ENCODE results near the gene KRTAP2-3. TPM values are rescaled to one million over a fixed set of nuclear protein-coding genes. Genes with fewer than 3 reads are reported as not detected.
"Not testable (repeated sequence)": the region's sequence is repeated elsewhere in the genome, so short reads cannot be mapped to it uniquely, and the experiment has no call there.

KRTAP2-3 gene
- total RNA-seq, 1 donor from 2014 or later: not detected

DNA sequence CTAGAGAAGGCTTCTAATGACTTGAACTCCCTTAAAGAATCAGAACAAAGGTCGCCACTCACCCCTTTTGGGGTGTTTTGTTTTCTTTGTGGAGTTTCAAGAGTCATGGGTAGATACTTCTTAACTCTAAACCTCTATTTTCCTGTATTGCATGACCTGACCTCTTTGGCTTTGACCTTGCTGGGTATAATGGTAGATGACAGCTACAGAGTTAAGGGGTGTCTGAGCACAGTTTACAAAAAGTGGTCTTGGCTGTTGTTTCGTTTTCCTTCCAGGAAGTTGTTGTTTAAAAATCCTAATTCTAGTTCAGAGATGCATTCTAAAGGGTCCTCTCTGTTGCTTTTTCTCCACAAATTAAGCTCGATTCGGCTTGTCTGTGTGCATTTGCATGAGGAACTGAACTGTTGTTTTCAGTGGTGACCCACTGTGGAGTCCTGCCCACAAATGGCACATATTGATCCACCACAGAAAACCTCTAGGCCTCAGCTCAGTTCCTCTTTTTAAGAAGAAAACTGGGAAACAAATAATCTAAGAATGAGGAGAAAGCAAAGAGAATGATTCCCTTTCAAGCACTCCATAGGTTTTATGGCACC is 28.9 kb upstream of the KRTAP2-3 start:
- H3K4me3 Mint-ChIP-seq (ENCODE audit: low read depth); H3K27me3 Mint-ChIP-seq (ENCODE audit: low read depth); H3K4me1 Mint-ChIP-seq (ENCODE audit: low read depth); H3K9me3 Mint-ChIP-seq; intact Hi-C loops (cut with micrococcal nuclease); DNase-seq (ENCODE audit: low spot score); H3K27ac Mint-ChIP-seq; H3K36me3 Mint-ChIP-seq (ENCODE audit: low read depth): not testable (repeated sequence)

- DNase-seq (ENCODE audit: low spot score): not testable (repeated sequence)
These were observed 24.4 kb upstream of the KRTAP2-3 start, which contains the start of gene KRTAP4-7 for GRCh38 chr17:41084100-41084856. TSS of gene KRTAP4-7 (plus strand) at chr17:41084150. CDS start at chr17:41084207, 57 bp downstream.

GRCh38 chr17:41083427-41083826 is 23.5 kb upstream of the KRTAP2-3 start:
- H3K9me3 Mint-ChIP-seq; H3K4me3 Mint-ChIP-seq (ENCODE audit: low read depth); H3K36me3 Mint-ChIP-seq (ENCODE audit: low read depth); H3K27me3 Mint-ChIP-seq (ENCODE audit: low read depth); H3K4me1 Mint-ChIP-seq (ENCODE audit: low read depth); DNase-seq (ENCODE audit: low spot score); intact Hi-C loops (cut with micrococcal nuclease); H3K27ac Mint-ChIP-seq: not testable (repeated sequence)

More at GRCh38 chr17:41084100-41084856, 24.4 kb upstream of the KRTAP2-3 start, which contains the start of gene KRTAP4-7:
- H3K4me1 Mint-ChIP-seq (ENCODE audit: low read depth); H3K27me3 Mint-ChIP-seq (ENCODE audit: low read depth); intact Hi-C loops (cut with micrococcal nuclease); H3K9me3 Mint-ChIP-seq; H3K4me3 Mint-ChIP-seq (ENCODE audit: low read depth); H3K27ac Mint-ChIP-seq; H3K36me3 Mint-ChIP-seq (ENCODE audit: low read depth): not testable (repeated sequence)

DNA sequence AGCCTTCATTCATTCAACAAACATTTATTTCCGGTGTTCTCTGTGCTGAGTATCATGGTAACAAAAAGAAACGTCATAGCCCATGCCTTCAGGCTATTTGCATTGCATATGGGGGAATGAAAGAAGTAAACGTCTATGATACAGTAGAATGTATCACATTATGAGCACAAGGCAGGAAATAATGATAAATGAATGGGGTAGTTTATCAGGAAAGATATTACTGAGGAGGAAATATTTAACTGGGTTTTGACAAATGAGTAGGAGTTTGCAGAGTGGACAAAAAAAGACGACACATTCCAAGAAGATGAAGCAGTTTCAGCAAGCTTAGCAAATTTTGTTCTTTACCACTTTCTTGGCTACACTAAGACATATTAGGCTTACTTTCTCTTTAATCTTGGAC is 22.7 kb upstream of the KRTAP2-3 start:
- H3K27me3 Mint-ChIP-seq (ENCODE audit: low read depth): peaks cover 8% of the 10 kb centered on the region
- no peak overlapping the region for H3K4me3 Mint-ChIP-seq (ENCODE audit: low read depth)
- no peak overlapping the region for H3K27ac Mint-ChIP-seq
- H3K9me3 Mint-ChIP-seq: no peaks in the 10 kb centered on the region
- DNase-seq (ENCODE audit: low spot score): no peak
- intact Hi-C loops (cut with micrococcal nuclease): no loop called here
- no peaks in the 10 kb centered on the region for H3K4me1 Mint-ChIP-seq (ENCODE audit: low read depth)
- no peaks in the 10 kb centered on the region for H3K36me3 Mint-ChIP-seq (ENCODE audit: low read depth)

- Mint-ChIP-seq H3K27ac (no peak overlapping the region), H3K4me3 (ENCODE audit: low read depth) (no peak overlapping the region), H3K9me3 (no peaks in the 10 kb centered on the region), H3K4me1 (ENCODE audit: low read depth) (no peaks in the 10 kb centered on the region), H3K27me3 (ENCODE audit: low read depth) (peaks cover 16% of the 10 kb centered on the region), H3K36me3 (ENCODE audit: low read depth) (no peaks in the 10 kb centered on the region)
- DNase-seq (ENCODE audit: low spot score): no peak
- intact Hi-C loops (cut with micrococcal nuclease): no loop called here
These were observed 16.9 kb upstream of the KRTAP2-3 start for GRCh38 chr17:41076788-41077187.

DNA sequence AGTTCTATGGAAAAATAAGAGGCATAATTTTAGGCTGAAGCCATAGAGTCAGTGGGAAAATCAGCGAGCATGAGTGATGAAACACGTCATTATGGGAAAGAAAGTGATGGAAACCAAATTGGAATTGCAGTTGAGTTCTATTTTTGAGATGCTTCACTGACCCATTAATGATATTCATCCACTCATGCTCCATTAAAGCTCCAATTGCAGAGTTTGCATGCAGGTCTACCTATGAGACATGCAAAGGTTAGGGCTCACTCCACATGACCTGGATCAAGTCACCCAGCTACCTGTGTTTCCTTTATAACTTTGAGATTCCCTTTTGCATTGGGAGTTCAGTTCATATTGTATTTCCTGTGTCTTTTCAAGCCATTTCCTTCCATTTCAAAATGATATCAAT is 13.8 kb upstream of the KRTAP2-3 start:
- intact Hi-C loops (cut with micrococcal nuclease): no loop called here
- no peaks in the 10 kb centered on the region for H3K4me1 Mint-ChIP-seq (ENCODE audit: low read depth)
- H3K36me3 Mint-ChIP-seq (ENCODE audit: low read depth): no peaks in the 10 kb centered on the region
- peaks cover 16% of the 10 kb centered on the region for H3K27me3 Mint-ChIP-seq (ENCODE audit: low read depth)
- no peak for DNase-seq (ENCODE audit: low spot score)
- H3K4me3 Mint-ChIP-seq (ENCODE audit: low read depth): no peak overlapping the region
- H3K27ac Mint-ChIP-seq: no peak overlapping the region
- no peaks in the 10 kb centered on the region for H3K9me3 Mint-ChIP-seq

- intact Hi-C loops (cut with micrococcal nuclease): no loop called here
- DNase-seq (ENCODE audit: low spot score): no peak
- Mint-ChIP-seq H3K4me3 (ENCODE audit: low read depth) (no peak overlapping the region), H3K4me1 (ENCODE audit: low read depth) (no peaks in the 10 kb centered on the region), H3K27me3 (ENCODE audit: low read depth) (peaks cover 12% of the 10 kb centered on the region), H3K27ac (no peak overlapping the region), H3K9me3 (no peaks in the 10 kb centered on the region), H3K36me3 (ENCODE audit: low read depth) (no peaks in the 10 kb centered on the region)
These were observed 11.9 kb upstream of the KRTAP2-3 start for GRCh38 chr17:41071606-41072360.

DNA sequence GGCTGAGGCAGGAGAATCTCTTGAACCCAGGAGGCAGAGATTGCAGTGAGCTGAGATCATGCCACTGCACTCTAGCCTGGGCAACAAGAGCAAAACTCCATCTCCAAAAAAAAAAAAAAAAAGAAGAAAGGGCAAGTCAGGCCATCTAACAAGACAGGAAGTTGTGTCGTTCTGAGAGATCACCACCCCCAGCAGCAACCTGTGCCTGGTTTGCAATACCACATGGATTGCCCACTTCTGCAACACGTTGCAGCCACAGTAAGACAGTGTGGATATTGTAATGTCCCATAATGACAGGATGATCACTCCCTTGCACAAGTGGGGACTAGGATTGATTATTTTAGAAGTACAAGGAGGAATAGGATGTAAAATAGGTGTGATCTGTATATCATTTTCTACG is 9.1 kb upstream of the KRTAP2-3 start:
- intact Hi-C loops (cut with micrococcal nuclease): no loop called here
- no peak overlapping the region for H3K4me3 Mint-ChIP-seq (ENCODE audit: low read depth)
- no peaks in the 10 kb centered on the region for H3K36me3 Mint-ChIP-seq (ENCODE audit: low read depth)

DNA sequence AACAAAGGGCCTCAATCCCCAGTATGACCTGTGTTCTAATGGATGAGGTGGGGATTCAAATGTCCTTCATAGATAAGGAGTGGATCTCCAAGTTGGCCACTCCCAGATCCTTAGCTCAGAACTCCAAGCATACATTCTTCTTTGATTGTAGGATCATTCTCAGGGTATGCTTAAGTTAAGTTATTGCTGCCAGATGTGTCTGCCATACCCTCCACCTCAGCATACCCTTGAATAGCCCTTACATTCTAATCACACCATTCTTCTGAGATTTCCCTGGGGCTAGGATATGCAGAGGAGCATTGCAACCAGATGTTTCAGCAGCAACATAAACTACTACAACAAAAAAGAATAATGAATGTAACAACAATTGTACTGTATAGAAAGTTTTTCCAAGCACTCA is 7.4 kb upstream of the KRTAP2-3 start:
- no peaks in the 10 kb centered on the region for H3K36me3 Mint-ChIP-seq (ENCODE audit: low read depth)
- intact Hi-C loops (cut with micrococcal nuclease): no loop called here
- H3K27me3 Mint-ChIP-seq (ENCODE audit: low read depth): peaks cover 9% of the 10 kb centered on the region
- H3K4me3 Mint-ChIP-seq (ENCODE audit: low read depth): no peak overlapping the region
- no peaks in the 10 kb centered on the region for H3K9me3 Mint-ChIP-seq
- no peaks in the 10 kb centered on the region for H3K4me1 Mint-ChIP-seq (ENCODE audit: low read depth)
- no peak for DNase-seq (ENCODE audit: low spot score)
- no peak overlapping the region for H3K27ac Mint-ChIP-seq

More for the DNA sequence above, 9.1 kb upstream of the KRTAP2-3 start:
- no peak overlapping the region for H3K27ac Mint-ChIP-seq
- no peak for DNase-seq (ENCODE audit: low spot score)
- H3K4me1 Mint-ChIP-seq (ENCODE audit: low read depth): no peaks in the 10 kb centered on the region
- H3K9me3 Mint-ChIP-seq: no peaks in the 10 kb centered on the region
- peaks cover 2% of the 10 kb centered on the region for H3K27me3 Mint-ChIP-seq (ENCODE audit: low read depth)

DNA sequence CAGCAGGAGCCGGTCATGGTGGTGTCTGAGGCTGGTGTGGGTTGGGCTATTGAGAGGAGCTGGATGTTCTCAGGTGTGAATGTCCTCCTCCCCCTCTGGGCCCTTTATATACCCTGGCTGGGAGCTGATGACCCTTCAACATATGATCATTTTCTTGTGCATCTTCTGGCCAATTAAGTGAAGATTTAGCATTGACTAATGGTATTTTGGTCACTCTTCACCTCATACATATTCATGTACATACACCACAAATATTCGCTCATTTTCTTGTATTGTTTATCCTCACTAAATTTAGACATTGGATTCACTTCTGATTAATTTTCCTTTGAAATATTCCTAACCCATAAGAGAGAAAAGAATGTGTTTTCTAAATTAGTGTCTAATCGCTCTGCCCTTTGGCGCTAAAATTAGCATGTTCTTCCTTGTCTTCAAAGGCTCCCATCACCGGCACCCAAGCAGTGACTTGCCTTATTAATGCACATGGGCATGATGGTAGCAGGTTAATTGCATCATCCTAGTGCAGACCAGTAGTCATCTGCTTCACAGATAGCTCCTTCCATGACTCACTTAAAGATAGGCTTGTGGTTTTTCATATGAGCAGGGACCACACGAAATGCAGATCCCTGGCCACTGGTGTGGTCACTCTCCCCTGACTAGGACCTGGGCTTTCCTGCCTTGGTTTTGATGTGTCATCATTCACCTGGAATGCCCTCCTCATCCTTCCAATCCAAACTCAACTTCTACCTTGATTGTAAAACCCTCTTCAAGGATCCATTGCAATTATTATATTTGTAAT is 6.1 kb upstream of the KRTAP2-3 start, which contains the start of gene KRTAP2-4:
TSS of gene KRTAP2-4 (minus strand) at position 51 of the 796 bp plus-strand sequence. CDS start at position 17, 34 bp downstream.
- intact Hi-C loops (cut with micrococcal nuclease): no loop called here
- DNase-seq (ENCODE audit: low spot score): no peak
- H3K36me3 Mint-ChIP-seq (ENCODE audit: low read depth): no peaks in the 10 kb centered on the region
- H3K4me1 Mint-ChIP-seq (ENCODE audit: low read depth): no peaks in the 10 kb centered on the region
- H3K27ac Mint-ChIP-seq: no peak within 1 kb of the TSS
- H3K4me3 Mint-ChIP-seq (ENCODE audit: low read depth): no peak within 1 kb of the TSS
- H3K27me3 Mint-ChIP-seq (ENCODE audit: low read depth): peaks cover 16% of the 10 kb centered on the region
- no peaks in the 10 kb centered on the region for H3K9me3 Mint-ChIP-seq

DNA sequence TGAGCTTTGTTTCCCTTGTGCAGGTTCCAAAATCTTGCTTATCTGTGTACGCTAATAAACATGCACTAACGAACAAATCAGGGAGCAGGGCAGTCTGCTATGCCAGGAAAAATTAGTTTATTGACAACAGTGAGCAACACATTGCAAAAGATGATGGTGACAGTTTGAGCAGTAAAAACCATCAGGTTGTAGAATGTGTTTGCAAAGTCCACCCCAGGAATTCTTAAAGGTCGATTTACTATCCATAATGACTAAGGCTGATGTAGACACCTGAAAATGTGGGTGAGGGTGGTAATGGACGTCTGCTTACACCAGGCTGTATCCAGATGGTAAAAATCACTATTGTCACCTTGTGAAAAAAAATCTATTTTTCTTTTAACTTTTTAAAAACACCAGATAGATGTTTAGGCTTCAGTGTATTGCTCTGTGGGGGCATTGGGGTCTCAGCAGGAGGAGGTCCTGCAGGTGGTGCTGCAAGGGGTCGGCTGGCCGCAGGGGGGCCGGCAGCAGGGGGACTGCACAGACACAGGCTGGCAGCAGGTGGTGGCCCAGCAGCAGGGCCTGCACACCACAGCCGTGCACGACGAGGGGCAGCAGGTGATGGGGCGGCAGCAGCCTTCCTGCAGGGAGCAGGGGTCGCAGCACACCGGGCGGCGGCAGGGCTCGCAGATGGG is 5.2 kb upstream of the KRTAP2-3 start:
- H3K9me3 Mint-ChIP-seq; H3K4me3 Mint-ChIP-seq (ENCODE audit: low read depth); H3K4me1 Mint-ChIP-seq (ENCODE audit: low read depth); H3K27ac Mint-ChIP-seq; intact Hi-C loops (cut with micrococcal nuclease); DNase-seq (ENCODE audit: low spot score); H3K36me3 Mint-ChIP-seq (ENCODE audit: low read depth): not testable (repeated sequence)
- peaks cover 23% of the 10 kb centered on the region for H3K27me3 Mint-ChIP-seq (ENCODE audit: low read depth)

GRCh38 chr17:41064301-41064700 is 4.4 kb upstream of the KRTAP2-3 start:
- Mint-ChIP-seq H3K27me3 (ENCODE audit: low read depth) (peaks cover 27% of the 10 kb centered on the region), H3K27ac (no peak overlapping the region), H3K36me3 (ENCODE audit: low read depth) (no peaks in the 10 kb centered on the region), H3K9me3 (no peaks in the 10 kb centered on the region), H3K4me3 (ENCODE audit: low read depth) (no peak overlapping the region), H3K4me1 (ENCODE audit: low read depth) (no peaks in the 10 kb centered on the region)
- intact Hi-C loops (cut with micrococcal nuclease): no loop called here
- no peak for DNase-seq (ENCODE audit: low spot score)

Measured in activated T-helper 2 cell treated with anti-CD3 and anti-CD28 coated beads, Interferon-gamma antibody, Interleukin-2, Interleukin-4, amounts not matched to agents 10 μg/mL and 5 μg/mL and 100 μg/mL, durations not matched to agents 14 hours and 24 hours and 36 hours (primary cell).